Pulmonary artery endothelial cell (primary cell): ENCODE measurements around the gene ETV5. TPM values are rescaled to one million over a fixed set of nuclear protein-coding genes. Genes with fewer than 3 reads are reported as not detected.
"Not testable (repeated sequence)": the region's sequence is repeated elsewhere in the genome, so short reads cannot be mapped to it uniquely, and the experiment has no call there.

Experiments
- DNase-seq: peaks from one replicate; pipeline ENCODE4 v3.0.0-alpha.2; 2011; ENCODE audit warnings: low read depth, low spot score
- total RNA-seq: library from RNA; depleted of rRNA; stranded (reverse); fragments of >200 nt; gene quantifications from 2 replicates; pipeline ENCODE4 v1.2.3, GENCODE V29; 2014

Gene ETV5
- total RNA-seq, 1 donor from 2014 or later = 37.2 TPM

- DNase-seq = no peak
These were observed 84.7 kb downstream of the ETV5 start for GRCh38 chr3:186024210-186024609.

- no peak for DNase-seq
These were observed 86.0 kb downstream of the ETV5 start for GRCh38 chr3:186022931-186023330.

GRCh38 chr3:186021673-186022362 is 87.1 kb downstream of the ETV5 start:
- no peak for DNase-seq

- not testable (repeated sequence) for DNase-seq
These were observed 87.6 kb downstream of the ETV5 start for GRCh38 chr3:186021250-186021649.

- DNase-seq = not testable (repeated sequence)
These were observed 89.6 kb downstream of the ETV5 start for GRCh38 chr3:186019288-186019687.

GRCh38 chr3:186014866-186015265 is 94.0 kb downstream of the ETV5 start:
- DNase-seq = no peak

- DNase-seq = no peak
These were observed 95.6 kb downstream of the ETV5 start for GRCh38 chr3:186013312-186013711.

GRCh38 chr3:186012137-186012536 is 96.8 kb downstream of the ETV5 start:
- DNase-seq = no peak

GRCh38 chr3:186004671-186005070 is 104.2 kb downstream of the ETV5 start:
- no peak for DNase-seq

- no peak for DNase-seq
These were observed 104.7 kb downstream of the ETV5 start for GRCh38 chr3:186004209-186004608.

- DNase-seq = no peak
These were observed 105.3 kb downstream of the ETV5 start for GRCh38 chr3:186003610-186004009.

- DNase-seq = no peak
These were observed 105.9 kb downstream of the ETV5 start for GRCh38 chr3:186002884-186003472.

GRCh38 chr3:186001842-186002241 is 107.0 kb downstream of the ETV5 start:
- DNase-seq = no peak

GRCh38 chr3:185999221-185999620 is 109.7 kb downstream of the ETV5 start:
- DNase-seq = no peak

- no peak for DNase-seq
These were observed 110.8 kb downstream of the ETV5 start for GRCh38 chr3:185998136-185998535.

- DNase-seq = no peak
These were observed 111.8 kb downstream of the ETV5 start for GRCh38 chr3:185997130-185997529.

Other genes with a start within 250 kb of the ETV5 start
- gene TRA2B, start 171.1 kb downstream of the ETV5 start, total RNA-seq = 234 and 333 TPM in 2 replicates